GM21529 (cell line): ENCODE data around the gene DNMT1.
A peak's percentile ranks its signal among the peaks of the same experiment; 100 is the strongest.
"Not testable (repeated sequence)": the region's sequence is repeated elsewhere in the genome, so short reads cannot be mapped to it uniquely, and the experiment has no call there.

Experiments used
- ATAC-seq: cut with Tn5 transposase; IDR thresholded peaks from one replicate; pipeline ENCODE4 v1.9.1; 2021; ENCODE audit not compliant: unreplicated experiment

DNMT1 gene

DNA sequence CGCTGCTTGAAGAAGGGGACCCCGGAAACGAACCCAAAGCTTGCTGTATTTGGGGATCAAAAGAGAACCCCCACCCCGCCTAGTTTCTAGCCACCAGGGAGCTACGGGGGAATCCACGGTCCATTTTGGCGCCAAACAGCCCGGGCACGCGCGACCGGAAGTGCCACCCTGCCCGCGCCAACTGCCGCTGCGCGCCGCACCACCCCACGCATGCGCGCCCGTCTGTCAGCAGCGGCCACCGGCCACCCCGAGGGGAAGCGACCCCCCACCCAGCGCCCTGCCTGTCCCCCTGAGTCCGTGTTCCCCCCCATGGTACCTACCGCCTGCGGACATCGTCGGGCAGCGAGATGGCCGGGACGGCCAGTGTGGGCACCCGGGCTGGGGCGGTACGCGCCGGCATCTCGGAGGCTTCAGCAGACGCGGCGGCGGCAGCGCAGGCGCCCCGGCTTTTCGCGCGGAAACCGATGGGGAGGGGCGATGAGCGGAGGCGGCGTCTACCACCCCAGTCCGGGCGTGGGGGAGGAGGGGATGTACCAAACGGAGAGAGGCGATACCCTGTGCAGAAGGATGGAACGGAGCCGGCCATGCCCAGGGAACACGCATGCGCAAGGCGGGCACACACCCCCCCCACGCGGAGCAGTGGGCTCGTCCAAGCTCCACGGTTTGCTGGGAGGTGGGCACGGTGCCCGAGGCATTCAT is at the start of gene DNMT1:
Gene DNMT1 (minus strand): TSS at position 454 of the 699 bp plus-strand sequence. CDS start 54 bp downstream, at position 400.
- peak; percentile 77 for ATAC-seq

DNA sequence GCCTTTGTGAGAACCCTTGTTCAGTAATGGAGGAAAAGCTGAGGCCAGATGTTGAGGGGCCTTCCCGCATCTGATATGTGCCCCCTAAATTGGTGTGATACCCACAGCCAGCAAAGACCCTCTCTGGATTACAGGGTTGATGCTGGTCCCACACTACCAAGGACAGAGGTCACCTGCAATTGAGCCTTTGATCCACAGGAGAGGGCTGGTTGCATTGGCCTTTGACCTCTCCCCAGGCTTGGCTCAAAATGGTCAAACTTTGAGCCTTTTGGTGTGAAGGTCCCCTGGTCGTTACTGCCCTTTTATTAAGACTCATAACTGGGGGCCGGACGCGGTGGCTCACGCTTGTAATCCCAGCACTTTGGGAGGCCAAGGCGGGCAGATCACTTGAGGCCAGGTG is 48.9 kb upstream of the DNMT1 start:
- no peak for ATAC-seq

DNA sequence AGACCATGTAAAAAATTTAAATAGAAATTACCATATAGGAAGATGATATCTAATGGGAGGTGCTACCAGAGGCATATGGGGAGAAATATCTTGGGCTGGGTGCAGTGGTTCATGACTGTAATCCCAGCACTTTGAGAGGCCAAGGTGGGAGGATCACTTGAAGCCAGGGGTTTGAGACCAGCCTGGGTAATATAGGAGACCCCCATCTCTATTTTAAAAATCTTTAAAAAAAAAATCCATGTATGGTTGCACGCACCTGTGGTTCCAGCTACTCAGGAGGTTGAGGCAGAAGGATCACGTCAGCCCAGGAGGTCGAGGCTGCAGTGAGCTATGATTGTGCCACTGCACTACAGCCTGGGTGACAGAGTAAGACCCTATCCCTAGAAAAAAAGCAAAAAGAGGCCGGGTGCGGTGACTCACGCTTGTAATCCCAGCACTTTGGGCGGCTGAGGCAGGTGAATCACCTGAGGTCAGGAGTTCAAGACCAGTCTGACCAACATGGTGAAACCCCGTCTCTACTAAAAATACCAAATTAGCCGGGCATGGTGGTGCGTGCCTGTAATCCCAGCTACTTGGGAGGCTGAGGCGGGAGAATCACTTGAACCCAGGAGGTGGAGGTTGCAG is 47.2 kb upstream of the DNMT1 start:
- ATAC-seq, result not testable (repeated sequence)

DNA sequence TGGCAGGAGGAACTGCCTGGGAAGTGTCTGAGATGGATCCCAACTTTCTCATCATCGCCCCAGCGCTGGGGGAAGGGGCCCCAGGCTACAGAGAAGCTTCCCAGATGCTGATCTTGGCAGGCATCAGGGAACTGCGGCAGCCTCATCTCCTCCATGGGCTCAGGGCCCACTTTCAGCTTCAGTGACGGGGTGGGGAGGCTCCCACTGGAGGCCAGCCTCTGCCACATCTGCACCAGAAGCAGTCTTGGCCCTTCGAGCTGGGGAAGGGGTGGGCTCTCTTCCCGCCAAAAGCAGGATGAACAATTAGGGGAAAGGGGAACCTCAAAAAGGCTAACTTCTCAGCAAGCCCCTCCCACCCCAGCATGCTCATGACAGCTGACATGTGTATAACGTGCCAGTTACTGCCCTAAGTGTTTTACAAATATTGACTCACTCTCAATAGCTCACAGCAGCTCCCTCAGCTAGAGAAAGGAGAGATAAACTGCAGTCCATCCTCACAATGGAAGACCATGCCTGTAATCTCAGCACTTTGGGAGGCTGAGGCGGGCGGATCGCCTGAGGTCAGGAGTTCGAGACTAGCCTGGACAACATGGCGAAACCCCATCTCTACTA is 43.5 kb upstream of the DNMT1 start:
- no peak for ATAC-seq

DNA sequence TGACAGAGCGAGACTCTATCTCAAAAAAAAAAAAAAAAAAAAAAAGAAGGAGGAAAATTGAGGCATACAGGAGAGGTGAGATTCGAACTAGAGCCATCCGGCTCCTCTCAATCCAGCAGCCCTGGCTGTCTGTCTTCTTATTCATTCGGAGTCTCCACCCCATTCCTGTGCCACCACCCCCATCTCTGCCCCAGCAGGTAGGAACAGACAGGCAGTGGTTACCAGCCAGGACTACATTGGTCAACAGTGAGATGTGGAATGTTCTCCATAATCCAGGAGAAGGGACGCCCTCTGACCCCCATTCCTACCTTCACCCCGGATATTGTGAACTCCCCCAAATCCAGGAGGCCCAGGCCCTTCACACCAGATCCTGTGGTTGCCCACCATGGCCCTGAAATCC is 42.9 kb upstream of the DNMT1 start:
- no peak for ATAC-seq

DNA sequence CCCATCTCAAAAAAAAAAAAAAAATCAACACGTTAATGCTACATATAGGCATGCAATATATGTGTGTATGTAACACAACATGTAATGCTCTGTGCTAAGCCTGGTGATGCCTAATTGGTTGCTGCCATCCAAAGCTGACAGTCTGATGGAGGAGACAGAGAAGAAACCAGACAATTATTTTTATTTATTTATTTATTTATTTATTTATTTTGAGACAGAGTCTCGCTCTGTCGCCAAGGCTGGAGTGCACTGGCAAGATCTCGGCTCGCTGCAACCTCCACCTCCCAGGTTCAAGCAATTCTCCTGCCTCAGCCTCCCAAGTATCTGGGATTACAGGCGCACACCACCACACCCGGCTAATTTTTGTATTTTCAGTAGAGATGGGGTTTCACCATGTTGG is 40.7 kb upstream of the DNMT1 start:
- not testable (repeated sequence) for ATAC-seq

DNA sequence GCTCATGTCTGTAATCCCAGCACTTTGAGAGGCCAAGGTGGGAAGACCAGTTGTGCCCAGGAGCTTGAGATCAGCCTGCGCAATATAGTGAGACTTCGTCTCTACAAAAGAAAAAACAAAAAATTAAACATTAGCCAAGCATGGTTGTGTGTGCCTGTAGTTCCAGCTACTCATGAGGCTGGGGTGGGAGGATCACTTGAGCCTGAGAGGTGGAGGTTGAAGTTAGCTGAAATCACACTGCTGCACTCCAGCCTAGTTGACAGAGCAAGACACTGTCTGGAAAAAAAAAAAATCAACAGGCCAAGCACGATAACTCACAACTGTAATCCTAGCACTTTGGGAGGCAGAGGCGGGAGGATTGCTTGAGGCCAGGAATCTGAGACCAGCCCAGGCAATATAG is 40.2 kb upstream of the DNMT1 start:
- ATAC-seq, result no peak

DNA sequence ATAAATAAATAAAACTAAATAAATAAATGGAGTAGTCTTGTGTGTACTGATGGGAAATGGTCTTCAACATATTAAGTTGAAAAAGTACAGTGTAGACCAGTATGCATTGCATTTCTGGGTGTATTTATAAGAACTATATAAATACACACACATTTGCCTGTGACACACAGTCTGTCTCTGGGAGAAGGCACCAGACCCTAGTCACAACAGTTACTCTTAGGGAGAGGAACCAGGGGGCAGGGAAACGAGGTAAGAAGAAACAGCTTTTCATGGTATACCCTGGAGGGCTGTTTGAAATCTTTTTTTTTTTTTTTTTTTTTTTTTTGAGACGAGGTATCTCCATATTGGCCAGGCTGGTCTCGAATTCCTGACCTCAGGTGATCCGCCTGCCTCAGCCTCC is 39.2 kb upstream of the DNMT1 start:
- no peak for ATAC-seq

DNA sequence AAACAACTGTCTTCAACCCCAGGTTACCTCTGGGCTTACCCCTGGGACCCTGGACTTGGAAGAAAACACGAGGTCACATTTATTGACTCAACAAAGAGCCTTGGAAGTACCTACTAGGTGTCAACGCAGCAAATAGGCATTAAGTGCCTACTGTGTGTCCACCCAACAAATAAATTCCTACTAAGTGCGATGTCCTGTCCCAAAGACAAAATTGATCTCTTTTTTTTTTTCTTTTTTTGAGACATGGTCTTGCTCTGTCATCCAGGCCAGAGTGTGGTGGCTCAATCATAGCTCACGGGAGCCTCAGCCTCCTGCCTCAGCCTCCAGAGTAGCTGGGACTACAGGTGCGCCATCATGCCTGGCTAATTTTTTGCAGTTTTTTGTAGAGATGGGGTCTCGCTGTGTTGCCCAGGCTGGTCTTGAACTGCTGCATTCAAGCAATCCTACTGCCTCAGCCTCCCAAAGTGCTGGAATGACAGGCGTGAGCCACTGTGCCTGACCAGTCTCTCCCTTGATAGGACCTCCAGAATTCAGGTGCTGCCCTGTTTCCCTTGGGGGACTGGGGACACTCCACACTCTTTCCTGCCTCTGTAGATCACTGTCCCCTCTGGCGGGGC is 37.0 kb upstream of the DNMT1 start:
- ATAC-seq, result no peak

DNA sequence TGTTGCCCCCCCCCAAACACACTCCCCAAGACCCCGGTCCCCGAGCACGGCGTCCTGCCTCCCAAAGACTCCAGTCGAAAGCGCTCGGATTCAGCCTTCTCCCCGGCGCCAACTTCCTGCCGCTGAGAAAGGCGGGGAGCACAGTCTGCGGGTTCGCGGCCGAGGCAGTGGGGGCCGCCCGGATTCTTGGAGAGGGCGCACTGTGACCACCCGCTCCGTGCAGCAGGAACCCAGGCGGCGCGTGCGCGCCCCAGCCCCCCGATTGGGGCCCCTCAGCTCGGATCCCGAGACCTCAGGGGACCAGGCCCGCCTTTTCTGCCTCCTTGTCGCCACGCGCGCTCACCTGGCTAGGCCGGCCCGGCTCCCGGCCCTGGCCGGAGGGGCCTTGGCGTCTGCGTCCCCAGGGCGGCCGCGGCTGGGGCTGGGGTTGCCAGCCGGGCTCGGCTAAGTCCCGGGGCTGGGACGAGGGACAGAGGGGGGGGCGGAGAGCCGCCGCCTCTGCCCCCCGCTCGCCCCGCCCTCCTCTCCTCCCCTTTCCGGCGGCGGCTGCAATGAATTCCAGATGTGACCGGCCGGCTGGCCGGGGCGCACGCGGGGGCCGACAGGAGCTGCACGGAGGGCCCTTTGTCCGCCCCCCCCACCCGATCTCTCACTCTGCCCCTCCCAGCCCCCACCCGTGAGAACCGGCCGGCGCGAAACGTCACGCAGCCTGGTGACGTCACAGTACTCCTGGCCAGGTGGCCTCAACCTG is 36.3 kb upstream of the DNMT1 start, which contains the start of gene S1PR2:
Gene S1PR2 (minus strand): TSS at position 471 of the 751 bp plus-strand sequence. CDS start 6,426 bp downstream, outside the sequence.
- ATAC-seq, result no peak

DNA sequence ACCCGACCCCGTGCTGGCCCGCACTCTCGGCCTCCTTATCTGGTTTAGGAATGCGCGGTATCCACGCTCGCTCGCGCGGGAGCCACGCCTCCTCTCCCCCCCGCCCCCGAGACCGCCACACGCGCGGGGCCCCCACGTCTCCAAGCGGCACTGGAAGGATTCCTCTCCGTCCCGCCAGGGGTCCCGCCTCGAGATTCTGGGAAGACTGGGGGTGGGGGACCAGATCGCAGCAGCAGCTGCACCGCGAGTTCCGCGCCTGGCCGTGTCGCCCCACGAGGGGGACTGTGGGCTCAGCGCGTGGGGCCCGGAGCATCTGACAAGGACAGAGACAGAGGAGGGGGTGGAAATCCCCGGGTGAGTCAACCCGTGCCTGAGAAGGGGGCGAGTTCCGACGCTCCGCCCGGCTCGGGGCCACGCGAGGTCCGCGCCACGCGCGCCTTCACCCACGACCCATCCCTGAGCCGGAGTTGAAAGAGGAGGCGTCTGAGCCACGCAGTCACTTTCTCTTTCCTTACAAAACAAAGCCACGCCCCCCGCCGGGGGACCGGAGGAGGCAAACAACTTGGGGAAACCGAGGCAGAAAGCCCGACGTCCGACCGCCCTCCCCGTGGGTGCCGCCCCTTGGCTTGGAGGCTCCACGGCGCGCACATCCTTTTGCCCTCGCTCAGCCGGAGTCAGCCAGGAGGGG is 35.6 kb upstream of the DNMT1 start:
- no peak for ATAC-seq

DNA sequence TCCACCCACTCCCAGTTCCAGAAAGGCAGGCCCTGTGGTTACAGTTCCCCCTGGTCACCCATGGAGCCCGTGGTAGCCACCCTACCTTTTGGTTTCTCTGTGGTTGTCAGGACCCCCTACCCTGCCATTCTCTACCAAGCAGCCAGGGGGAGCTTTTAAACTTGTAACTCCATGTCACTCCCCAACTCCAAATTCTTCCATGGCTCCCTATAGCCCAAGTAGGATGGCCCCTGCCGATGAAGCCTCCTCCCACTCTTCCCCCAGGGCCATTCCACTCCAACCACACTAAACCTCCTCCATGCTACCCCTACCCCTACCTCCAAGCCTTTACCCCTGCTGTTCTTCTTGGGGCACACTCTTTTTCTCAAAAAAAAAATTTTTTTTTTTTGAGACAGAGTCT is 34.2 kb upstream of the DNMT1 start:
- no peak for ATAC-seq

DNA sequence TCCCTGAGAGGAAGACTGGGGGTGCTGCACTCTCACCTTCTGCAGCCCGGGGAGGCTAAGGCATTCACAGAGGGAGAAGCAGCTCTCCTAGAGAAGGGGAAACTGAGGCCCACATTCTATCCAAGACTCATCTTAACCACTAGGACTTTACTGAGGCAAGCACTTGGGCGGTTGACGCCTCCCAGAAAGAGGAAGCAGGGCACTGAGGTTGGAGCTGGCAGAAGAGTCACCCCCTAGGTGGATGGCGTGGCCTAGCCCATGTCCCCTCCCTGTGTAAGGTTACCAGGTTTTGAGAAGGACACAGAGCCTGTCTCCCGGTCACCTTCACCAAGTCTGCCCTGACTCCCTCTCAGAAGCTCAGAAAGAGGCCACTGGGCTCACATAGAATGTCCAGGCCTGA is 33.6 kb upstream of the DNMT1 start:
- no peak for ATAC-seq

DNA sequence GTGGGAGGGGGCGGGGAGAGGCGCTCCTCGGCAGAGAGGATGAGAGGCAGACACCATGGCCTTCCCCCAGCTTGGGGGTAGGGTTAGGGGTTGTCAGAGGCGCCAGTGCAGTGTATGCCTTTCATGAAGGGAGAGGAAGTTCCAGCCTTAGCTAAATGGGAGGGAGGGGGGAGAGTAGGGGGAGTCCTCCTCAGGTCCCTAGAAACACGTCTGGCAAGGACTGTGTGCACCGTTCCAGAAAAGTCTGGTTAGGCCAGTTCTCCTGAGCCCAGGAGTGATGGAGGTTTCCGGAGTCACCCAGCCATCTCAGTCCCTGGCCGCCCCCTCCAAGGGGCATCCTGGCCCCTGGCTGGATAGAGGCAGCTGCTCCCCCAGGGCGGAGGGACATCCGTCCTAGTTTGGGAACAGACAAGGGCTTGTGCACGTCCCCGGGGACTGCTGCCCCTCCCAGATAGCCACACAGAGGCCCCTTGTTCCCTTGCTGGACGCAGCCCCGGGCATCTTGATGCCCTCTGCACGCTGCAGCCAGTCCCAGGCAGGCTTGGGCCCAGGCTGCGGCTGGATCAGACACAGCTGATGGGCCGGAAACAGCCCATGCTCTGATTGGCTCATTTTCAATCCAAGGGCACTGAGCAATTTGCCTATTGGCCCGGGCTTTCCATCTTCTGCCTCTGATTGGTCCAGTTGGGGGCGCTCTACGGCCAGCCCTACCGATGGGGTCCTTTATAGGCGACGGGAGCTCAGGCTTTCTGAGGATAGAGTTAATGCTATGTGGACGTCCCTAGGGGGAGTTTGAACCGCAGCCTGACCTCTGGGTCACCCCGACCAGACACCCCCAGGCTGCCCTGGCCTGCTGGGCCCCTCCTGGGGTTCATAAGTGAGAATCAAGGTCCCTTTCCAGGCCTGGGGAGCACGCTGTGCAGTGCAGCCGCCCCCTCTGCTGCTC is 32.5 kb upstream of the DNMT1 start:
- ATAC-seq, result no peak

DNA sequence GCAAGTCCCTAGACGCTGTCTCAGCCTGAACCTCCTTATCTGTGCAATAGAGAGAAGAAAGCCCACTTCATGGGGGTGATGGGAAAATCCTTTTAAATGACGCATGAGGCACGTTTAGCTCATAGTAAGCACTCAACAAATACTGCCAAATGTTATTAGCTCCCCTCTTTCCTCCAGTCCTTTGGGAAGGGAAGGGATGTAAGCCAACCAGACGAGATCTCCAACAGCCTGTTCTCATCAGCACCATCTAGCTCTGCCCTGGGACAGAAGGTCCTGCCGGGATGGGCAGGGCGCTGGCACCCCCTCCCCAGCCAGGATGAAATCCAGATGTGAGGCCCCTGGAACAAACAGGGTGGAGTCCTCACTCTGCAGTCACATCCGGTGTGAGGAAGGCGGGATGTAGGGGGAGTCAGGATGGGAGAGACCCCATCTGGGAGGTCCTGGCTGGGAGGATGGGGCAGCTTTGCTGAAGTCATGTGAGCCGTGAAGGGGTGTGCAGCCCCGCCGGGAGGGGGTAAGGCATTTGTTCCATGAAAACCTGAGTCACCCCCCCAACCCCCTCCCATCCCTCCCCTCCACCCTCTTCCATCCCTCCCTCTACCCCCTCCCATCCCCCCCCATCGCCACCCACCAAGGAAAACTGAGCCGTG is 31.7 kb upstream of the DNMT1 start:
- no peak for ATAC-seq

DNA sequence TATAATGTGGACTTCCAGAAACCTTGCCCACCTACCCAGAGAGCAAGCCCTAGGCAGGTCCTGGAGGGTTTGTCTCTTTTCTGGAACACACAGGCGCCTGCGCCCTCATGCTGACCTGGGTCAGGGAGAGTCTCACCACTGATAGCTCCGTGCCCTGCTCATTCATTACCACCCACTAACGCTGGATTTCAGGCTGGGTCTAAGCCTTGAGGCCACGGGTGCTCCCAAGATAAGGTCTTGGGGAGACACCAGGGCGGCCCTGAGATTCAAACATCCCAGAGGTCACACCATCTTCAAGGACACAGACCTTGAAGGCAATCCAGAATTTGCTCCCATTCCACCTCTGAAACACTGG is 31.2 kb upstream of the DNMT1 start:
- ATAC-seq, result no peak

DNA sequence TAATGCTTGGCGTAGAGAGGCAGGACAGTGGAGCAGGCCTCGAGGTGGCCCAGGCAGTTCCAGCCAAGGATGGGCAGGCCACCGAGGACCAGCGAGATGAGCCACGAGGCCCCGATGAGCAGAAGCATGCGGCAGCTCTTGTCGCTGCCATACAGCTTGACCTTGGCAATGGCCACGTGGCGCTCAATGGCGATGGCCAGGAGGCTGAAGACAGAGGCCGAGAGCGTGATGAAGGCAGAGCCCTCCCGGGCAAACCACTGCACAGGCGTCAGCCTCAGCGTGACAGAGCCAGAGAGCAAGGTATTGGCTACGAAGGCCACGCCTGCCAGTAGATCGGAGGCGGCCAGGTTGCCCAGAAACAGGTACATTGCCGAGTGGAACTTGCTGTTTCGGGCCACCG is 29.6 kb upstream of the DNMT1 start:
- no peak for ATAC-seq

DNA sequence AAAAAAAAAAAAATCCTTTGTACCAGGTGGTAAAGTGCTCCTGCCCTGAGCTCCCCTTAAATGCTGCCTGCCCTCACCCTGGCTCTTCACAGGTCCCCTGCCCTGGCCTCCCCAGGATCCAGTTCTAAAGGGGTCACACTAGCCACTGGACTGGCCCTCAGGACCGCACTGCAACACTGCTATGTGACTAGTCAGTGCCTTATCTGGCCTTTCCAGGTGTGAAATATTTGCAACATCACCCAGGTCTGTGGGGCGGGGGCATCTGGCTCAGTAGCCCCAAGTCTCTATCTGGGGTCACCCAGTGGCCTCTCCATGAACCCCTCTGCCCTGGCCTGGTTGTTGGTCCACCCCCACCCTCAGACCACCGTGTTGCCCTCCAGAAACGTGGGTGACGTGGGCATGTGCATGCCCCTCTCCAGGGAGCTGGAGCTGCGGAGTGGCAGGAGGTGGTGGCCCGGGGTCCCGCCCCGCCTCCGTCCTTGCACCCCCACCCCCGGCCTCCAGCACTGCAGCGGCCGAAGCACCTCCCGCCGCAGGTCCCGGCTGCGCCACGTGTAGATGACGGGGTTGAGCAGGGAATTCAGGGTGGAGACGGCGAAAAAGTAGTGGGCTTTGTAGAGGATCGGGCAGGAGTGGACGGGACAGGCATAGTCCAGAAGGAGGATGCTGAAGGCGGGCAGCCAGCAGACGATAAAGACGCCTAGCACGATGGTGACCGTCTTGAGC is 28.9 kb upstream of the DNMT1 start:
- ATAC-seq, result no peak
